Hematopoietic multipotent progenitor cell treated with erythropoietin and hydrocortisone succinate and interleukin-3 and kit ligand, for 6 days (in vitro differentiated cells): ENCODE measurements around the gene ME3.
"Not testable (repeated sequence)": the region's sequence is repeated elsewhere in the genome, so short reads cannot be mapped to it uniquely, and the experiment has no call there.

ENCODE experiments used
- DNase-seq: peaks from one replicate; pipeline ENCODE4 v3.0.0-alpha.2; 2015

Gene ME3

GRCh38 chr11:86580535-86580934, 91.9 kb downstream of the ME3 start:
- no peak for DNase-seq

- no peak for DNase-seq
Measured at GRCh38 chr11:86579406-86579731, 93.0 kb downstream of the ME3 start.

DNA sequence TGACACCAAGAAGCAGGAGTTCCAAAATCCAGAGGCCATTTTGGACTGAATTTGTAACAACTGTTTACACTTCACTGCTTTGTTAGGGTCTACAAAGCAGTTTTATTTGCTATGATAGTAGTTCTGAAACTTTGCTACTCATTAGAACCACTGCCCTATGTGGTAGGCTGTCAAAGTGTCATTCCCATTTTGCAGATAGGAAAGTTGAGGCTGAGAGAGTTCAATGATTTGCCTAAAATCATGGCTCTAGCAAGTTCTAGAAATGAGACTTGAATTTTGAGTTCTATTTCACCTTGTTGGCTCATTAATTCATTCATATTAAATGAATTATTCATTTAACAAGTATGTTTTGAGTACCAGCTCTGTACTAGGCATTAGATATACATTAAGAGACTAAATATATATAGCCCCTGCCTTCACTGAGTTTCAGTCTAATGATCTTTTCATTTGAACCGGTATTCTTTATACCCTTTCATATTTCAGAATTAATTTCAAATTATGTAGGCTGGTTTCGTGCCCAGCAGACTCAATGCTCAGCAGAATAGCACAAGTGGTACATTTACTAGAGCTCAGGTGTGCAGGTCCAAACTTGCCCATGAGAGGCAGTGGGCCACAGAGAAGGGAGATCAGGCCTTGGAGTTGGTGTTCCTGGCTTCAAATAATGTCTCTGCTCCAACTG, 93.5 kb downstream of the ME3 start:
- no peak for DNase-seq

DNA sequence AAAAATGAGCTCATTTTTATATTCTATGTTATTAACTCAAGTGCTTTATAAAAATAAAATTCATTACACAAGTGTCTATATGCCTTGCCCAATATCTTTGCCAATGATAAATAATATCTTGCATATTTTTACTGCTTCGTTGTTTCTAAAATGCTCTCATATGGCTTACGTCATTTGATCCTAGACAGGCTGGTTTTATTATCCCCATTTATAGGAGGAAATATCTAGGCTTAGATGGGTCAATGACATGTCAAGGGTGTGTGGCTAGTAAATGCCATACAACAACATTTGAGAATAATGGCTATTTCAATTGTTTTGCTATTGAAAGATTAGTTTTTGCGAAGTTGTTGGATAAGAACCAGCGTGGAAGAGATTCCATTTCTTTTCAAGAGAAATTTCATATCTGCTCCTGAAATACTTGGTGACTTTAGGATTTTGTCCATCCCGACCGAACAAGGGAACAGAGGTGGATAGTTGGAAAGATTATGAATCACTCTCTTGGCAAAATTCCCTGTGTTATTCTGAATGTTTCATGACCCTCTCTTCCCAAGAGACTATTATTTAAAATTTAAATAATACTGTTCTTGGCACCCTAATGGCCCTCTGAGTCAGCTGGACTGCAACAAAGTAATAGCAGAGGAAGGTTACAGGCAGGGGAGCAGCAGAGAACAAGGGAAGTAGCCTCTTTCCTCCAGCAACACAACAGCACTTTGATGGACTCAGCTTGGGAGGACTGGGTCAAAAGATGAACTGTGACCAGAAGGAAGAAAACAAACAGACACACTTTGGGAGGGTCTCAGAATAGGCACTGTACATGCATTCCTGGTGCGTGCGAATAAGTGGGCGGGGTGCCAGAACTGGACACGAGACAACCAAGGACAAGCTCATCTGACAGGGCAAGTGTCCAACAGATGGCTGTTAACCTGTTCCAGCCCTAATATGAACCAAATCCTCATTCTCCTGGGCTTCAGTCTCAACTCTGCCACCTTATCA, 94.5 kb downstream of the ME3 start:
- no peak for DNase-seq

GRCh38 chr11:86576946-86577624, 95.3 kb downstream of the ME3 start:
- DNase-seq: no peak

DNA sequence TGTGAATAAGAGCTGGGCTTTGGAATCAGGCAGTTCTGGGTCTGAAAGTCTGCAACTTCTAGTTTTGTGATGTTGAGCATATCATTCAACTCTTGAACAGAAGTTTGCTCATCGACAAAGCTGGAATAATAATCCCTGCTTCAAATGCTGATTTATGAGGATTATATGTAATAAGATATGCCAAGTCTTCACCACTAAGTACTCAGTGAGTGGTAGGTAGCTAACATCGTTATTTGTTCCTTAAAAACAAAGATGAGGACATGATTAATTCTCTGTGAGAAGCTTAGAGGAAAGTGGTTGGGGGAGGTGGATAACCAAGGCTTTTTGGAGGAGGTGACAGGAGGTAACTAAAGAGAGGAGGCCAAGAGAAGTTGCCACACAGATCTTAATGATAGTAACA, 96.5 kb downstream of the ME3 start:
- no peak for DNase-seq

DNA sequence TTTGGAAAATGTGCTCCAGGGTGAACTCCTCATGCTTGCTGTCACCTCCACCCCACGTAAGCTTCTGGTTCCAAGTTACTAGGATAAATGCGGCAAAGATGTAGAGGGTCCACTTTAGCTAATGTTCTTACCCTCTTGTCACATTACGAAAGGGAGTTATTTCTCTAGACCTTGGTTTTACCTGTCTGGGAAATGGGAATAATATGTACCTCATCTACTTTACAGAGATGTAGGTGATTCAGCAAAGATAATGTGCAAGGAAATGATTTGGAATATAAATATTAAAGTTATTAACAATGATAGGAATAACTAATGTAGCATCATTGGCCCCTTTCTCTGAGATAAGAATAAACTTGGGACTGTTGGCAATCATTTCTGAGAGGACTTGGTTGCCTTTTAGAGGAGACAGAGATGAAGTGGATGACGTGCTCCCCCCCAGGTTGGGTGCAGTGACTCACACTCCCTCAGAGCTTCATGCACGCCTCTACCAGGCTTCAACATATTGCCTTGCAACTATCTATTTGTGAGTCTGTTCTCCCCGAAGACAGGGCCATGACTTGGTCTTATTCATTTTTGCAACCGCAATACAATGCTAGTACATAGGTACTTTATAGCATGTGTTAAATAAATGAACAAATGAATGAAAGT, 97.1 kb downstream of the ME3 start:
- DNase-seq: no peak

GRCh38 chr11:86574493-86575207, 97.8 kb downstream of the ME3 start:
- no peak for DNase-seq

- DNase-seq: peak; percentile 37
Measured at GRCh38 chr11:86571273-86571948, 101.0 kb downstream of the ME3 start.

DNA sequence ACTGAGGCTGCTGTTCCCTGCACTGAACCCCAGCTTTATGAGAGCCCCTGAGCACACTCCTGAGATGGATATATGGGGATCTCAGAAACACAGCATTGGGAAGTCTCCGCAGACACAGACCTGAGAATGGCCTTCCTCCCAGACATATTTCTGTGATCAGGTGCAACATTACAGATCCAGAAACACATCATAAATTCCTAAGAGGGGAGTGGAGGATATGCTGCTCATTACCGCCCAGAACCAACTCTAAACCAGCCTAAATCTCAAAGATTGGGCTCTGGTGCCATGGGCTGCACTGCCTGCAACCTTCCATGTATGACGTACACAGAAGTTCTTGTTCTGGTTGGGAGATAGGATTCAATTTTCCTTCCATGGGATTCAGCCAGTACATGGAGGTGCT, 102.0 kb downstream of the ME3 start:
- no peak for DNase-seq

GRCh38 chr11:86570020-86570419, 102.4 kb downstream of the ME3 start:
- no peak for DNase-seq

DNA sequence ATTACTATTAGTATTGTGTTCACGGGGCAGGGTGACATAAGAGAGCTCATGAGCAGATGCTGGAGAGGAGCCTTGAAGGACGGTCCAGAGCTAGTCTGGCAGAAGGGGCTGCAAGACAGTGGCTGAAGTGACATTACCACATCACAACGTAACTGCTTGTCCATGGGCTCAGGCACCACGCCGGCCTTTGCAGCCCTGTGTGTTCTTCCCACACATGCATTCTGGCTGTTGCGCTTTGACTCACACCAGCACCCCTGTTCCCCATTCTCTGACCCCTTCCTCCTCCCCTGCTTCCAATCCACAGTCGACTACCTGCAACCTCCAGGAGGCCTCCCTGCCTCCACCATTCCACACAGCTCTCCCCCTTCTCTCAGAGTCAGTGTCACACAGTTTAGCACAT, 103.3 kb downstream of the ME3 start:
- no peak for DNase-seq

DNA sequence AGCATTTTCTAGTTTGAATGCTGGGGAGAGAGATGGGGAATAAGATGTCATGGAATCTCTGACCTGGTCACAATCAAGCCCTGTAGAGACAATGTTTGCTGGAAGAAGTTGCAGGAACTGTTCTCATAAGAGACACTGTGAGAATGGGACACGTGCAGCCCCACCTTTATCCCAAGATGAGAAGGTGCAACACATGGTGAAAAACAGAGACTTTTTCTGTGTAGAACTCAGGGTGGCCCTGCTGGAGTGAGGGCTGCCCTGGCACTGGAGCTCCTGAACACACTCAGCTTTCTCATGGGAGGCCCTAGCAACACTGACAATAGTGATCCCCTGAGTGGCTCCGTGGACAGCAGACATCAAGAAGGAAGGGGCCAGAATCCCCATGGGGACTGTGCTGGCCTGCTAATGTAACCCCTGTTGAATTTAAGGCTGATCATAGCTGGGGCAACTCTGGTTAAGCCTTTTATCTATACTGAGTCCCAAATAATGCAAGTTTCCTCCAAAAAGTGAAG, 106.6 kb downstream of the ME3 start:
- DNase-seq: no peak

GRCh38 chr11:86565388-86565787, 107.0 kb downstream of the ME3 start:
- no peak for DNase-seq

DNA sequence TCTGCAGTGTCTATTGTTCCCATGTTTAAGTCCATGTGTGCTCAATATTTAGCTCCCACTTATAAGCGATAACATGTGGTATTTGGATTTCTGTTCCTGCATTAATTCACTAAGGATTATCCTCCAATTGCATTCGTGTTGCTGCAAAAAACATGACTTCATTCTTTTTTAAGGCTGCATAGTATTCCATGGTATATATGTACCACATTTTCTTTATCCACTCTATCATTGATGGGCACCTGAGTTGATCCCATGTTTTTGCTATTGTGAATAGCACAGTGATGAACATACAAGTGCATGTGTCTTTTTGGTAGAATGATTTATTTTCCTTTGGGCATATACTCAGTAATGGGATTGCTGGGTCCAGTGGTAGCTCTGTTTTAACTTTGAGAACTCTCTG, 109.6 kb downstream of the ME3 start:
- not testable (repeated sequence) for DNase-seq

DNA sequence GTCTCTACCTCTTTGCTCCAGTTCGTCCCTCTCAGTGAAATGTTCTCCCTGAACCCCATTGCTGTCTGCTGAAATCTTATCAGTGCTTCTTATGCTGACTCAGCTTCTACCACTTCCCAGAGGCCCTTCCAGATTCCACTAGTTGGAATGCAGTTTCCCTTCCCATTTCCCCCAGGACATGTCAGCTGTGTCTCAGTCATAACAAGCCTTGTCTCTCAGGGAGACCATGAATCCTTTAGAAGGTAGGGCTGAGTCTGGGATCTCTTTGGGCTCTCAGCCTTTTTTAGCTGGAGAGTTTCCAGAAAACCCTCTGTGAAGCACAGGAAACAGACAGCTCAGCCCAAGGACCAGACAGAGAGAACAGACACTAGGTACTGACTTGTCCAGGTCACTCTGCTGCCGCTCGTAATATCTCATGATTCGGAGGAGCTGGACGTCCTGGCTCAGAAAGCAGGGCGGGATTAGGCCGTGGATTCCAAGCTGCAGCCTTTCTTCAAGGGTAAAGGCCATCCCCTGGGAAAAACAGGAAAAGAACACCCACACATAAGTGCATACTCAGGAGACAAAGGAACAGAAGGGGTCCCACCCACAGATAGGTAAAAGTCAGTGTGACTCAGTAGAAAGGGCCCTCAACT, 113.0 kb downstream of the ME3 start:
- DNase-seq: no peak

- DNase-seq: no peak
Measured at GRCh38 chr11:86558841-86559240, 113.6 kb downstream of the ME3 start.

- no peak for DNase-seq
Measured at GRCh38 chr11:86558207-86558606, 114.2 kb downstream of the ME3 start.

GRCh38 chr11:86555866-86556265, 116.5 kb downstream of the ME3 start:
- DNase-seq: no peak

DNA sequence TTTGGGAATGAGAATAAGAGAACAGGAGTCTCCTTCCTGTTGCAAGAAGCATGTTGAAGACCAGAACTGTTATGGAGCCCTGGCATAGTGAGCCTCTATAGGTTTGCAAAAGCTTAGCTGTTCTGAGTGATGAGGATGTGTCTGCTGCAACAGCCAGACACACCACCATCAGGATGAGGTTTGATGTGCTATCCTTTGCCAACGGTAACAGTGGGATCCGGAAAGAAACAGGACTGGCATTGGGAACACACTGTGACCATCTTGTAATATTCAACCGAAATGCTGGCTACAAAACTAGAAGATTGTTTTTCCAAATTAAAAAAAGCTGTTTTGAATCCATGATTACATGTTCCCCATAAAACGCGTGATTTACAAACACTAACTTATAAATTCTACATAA, 117.0 kb downstream of the ME3 start:
- no peak for DNase-seq

DNA sequence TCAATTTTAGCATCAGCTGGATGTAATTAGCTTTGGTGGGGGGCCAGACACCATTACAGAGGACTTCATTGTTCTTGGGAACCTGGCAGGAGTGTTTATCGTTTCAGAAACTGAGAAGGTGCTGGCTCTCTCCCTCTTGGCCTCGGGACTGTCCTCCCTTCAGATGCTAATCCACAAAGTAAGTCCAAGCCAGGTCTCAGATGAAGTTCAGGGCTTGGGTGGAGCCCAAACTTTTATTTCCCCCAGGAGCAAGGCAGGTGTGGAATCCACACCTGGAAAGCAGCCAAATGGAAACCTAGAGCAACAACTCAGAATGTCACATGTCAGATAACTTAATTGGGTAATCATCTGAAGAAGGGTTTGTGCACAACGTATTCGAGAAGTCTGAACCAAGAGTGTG, 119.2 kb downstream of the ME3 start:
- DNase-seq: no peak
